Activated CD4-positive, CD25-positive, alpha-beta regulatory T cell treated with anti-CD3 and anti-CD28 coated beads, Interleukin-2, amount 50 U/mL, for 72 hours (primary cell): ENCODE results near the gene CACNA1F.

Experiments used
- DNase-seq: peaks from one replicate; pipeline ENCODE4 v3.0.0; 2021

CACNA1F gene

GRCh38 chrX:49171752-49172279 is 61.3 kb downstream of the CACNA1F start, which contains the start of gene PLP2:
Gene PLP2, plus strand, starts transcription at chrX:49171898. Its CDS starts 103 bp downstream, at chrX:49172001.
- peak; percentile 66 for DNase-seq

- DNase-seq, result no peak
These were observed 65.4 kb downstream of the CACNA1F start for GRCh38 chrX:49167740-49168108.

GRCh38 chrX:49166914-49167739 is 66.0 kb downstream of the CACNA1F start:
- peak; percentile 64 for DNase-seq

GRCh38 chrX:49165901-49166881 is 66.9 kb downstream of the CACNA1F start:
- DNase-seq, result peak; percentile 69

- DNase-seq, result no peak
These were observed 68.4 kb downstream of the CACNA1F start for GRCh38 chrX:49164589-49165360.

GRCh38 chrX:49163555-49164419 is 69.4 kb downstream of the CACNA1F start:
- DNase-seq, result peak; percentile 82

GRCh38 chrX:49162620-49163019 is 70.5 kb downstream of the CACNA1F start, which contains the start of gene MAGIX:
Gene MAGIX, plus strand, starts transcription at chrX:49162758. Its CDS starts 132 bp downstream, at chrX:49162890.
- no peak for DNase-seq

- no peak for DNase-seq
These were observed 71.5 kb downstream of the CACNA1F start for GRCh38 chrX:49161632-49162031.

GRCh38 chrX:49160908-49161307 is 72.2 kb downstream of the CACNA1F start:
- DNase-seq, result no peak

GRCh38 chrX:49157194-49157593 is 75.9 kb downstream of the CACNA1F start:
- no peak for DNase-seq

- DNase-seq, result peak; percentile 84
These were observed 77.0 kb downstream of the CACNA1F start for GRCh38 chrX:49155900-49156837.

- no peak for DNase-seq
These were observed 77.8 kb downstream of the CACNA1F start for GRCh38 chrX:49155243-49155899.
